DOHH2 (cell line): ENCODE measurements around the gene HS3ST5.

Experiments used
- H3F3A ChIP-seq: fragments of 200-600 bp; sonication (generic), shearing (Covaris generic); 2 replicates; pipeline ENCODE4 v1.6.0; 2016; ENCODE audit warnings: antibody characterized with exemption, mild to moderate bottlenecking; ENCODE audit not compliant: control insufficient read depth, insufficient read depth
- H3K27ac ChIP-seq: fragments of 200-600 bp; sonication (generic); 2 replicates; pipeline ENCODE4 v1.5.1; 2014; ENCODE audit warnings: low read depth, mild to moderate bottlenecking, low read length, moderate library complexity
- H3K27me3 ChIP-seq: fragments of 200-600 bp; sonication (generic); 2 replicates; pipeline ENCODE4 v1.6.1; 2014; ENCODE audit warnings: mild to moderate bottlenecking, low read length, mixed read lengths; ENCODE audit not compliant: control insufficient read depth
- H3K36me3 ChIP-seq: fragments of 200-600 bp; sonication (generic); 2 replicates; pipeline ENCODE4 v1.6.1; 2014; ENCODE audit warnings: mild to moderate bottlenecking, low read length, moderate library complexity, mixed read lengths; ENCODE audit not compliant: control insufficient read depth
- H3K4me1 ChIP-seq: fragments of 200-600 bp; sonication (generic); 2 replicates; pipeline ENCODE4 v1.6.1; 2014; ENCODE audit warnings: mild to moderate bottlenecking, low read length, mixed read lengths; ENCODE audit not compliant: control insufficient read depth
- H3K4me2 ChIP-seq: fragments of 200-600 bp; sonication (generic); 2 replicates; pipeline ENCODE4 v1.6.0; 2014; ENCODE audit warnings: mild to moderate bottlenecking, low read length, moderate library complexity
- H3K4me3 ChIP-seq: fragments of 200-600 bp; sonication (generic); 2 replicates; pipeline ENCODE4 v1.5.1; 2014; ENCODE audit warnings: mild to moderate bottlenecking, low read length, mixed read lengths
- H3K79me2 ChIP-seq: fragments of 200-600 bp; sonication (generic); 2 replicates; pipeline ENCODE4 v1.6.1; 2014; ENCODE audit warnings: mild to moderate bottlenecking, low read length, mixed read lengths; ENCODE audit not compliant: control insufficient read depth
- H3K9me2 ChIP-seq: fragments of 200-600 bp; sonication (generic); replicated peaks from 2 replicates; pipeline ENCODE4 v1.6.1; 2014; ENCODE audit warnings: mild to moderate bottlenecking, low read length, mixed read lengths; ENCODE audit not compliant: control insufficient read depth
- H3K9me3 ChIP-seq: fragments of 200-600 bp; sonication (generic); 2 replicates; pipeline ENCODE4 v1.6.1; 2014; ENCODE audit warnings: antibody characterized with exemption, low read length, mixed read lengths; ENCODE audit not compliant: control insufficient read depth, insufficient read depth
- H4K20me1 ChIP-seq: fragments of 200-600 bp; sonication (generic); 2 replicates; pipeline ENCODE4 v1.6.0; 2014; ENCODE audit warnings: low read depth, mild to moderate bottlenecking, antibody characterized with exemption, low read length, moderate library complexity; ENCODE audit not compliant: control insufficient read depth, insufficient read depth
- CTCF ChIP-seq: fragments of 200-600 bp; sonication (generic); IDR thresholded peaks from one replicate; pipeline ENCODE4 v1.5.1; 2014; ENCODE audit warnings: antibody characterized with exemption, mild to moderate bottlenecking, low read depth, low read length; ENCODE audit not compliant: poor library complexity, severe bottlenecking
- EZH2phosphoT487 ChIP-seq: fragments of 200-600 bp; sonication (generic); IDR thresholded peaks from 2 replicates; pipeline ENCODE4 v1.6.1; 2017; ENCODE audit warnings: borderline replicate concordance, mild to moderate bottlenecking, antibody characterized with exemption, low read length, moderate library complexity, mixed read lengths

Gene HS3ST5

GRCh38 chr6:114203460-114203859, 139.4 kb downstream of the HS3ST5 start:
- no peak overlapping the region for H3K4me3 ChIP-seq
- TF ChIP-seq CTCF (no peak), EZH2phosphoT487 (no peak)
- H3F3A ChIP-seq, result no peaks in the 10 kb centered on the region
- no peak overlapping the region for H3K27ac ChIP-seq
- no peak overlapping the region for H3K4me2 ChIP-seq
- H3K36me3 ChIP-seq, result no peaks in the 10 kb centered on the region
- no peaks in the 10 kb centered on the region for H3K79me2 ChIP-seq
- H3K9me2 ChIP-seq, result no peaks in the 10 kb centered on the region
- no peaks in the 10 kb centered on the region for H3K9me3 ChIP-seq
- no peaks in the 10 kb centered on the region for H3K27me3 ChIP-seq
- no peaks in the 10 kb centered on the region for H4K20me1 ChIP-seq
- H3K4me1 ChIP-seq, result no peaks in the 10 kb centered on the region

GRCh38 chr6:114202389-114202788, 140.4 kb downstream of the HS3ST5 start:
- Histone ChIP-seq H3K4me2 (no peak overlapping the region), H3K9me2 (no peaks in the 10 kb centered on the region), H3K36me3 (no peaks in the 10 kb centered on the region), H4K20me1 (no peaks in the 10 kb centered on the region), H3K4me3 (no peak overlapping the region), H3K27me3 (no peaks in the 10 kb centered on the region), H3F3A (no peaks in the 10 kb centered on the region), H3K27ac (no peak overlapping the region), H3K79me2 (no peaks in the 10 kb centered on the region), H3K9me3 (no peaks in the 10 kb centered on the region), H3K4me1 (no peaks in the 10 kb centered on the region)
- TF ChIP-seq CTCF, result no peak
- TF ChIP-seq EZH2phosphoT487, result no peak

- Histone ChIP-seq H4K20me1 (no peaks in the 10 kb centered on the region), H3K4me1 (no peaks in the 10 kb centered on the region), H3K4me2 (no peak overlapping the region), H3K9me3 (no peaks in the 10 kb centered on the region), H3K27ac (no peak overlapping the region), H3K27me3 (no peaks in the 10 kb centered on the region), H3F3A (no peaks in the 10 kb centered on the region), H3K36me3 (no peaks in the 10 kb centered on the region), H3K9me2 (no peaks in the 10 kb centered on the region), H3K4me3 (no peak overlapping the region), H3K79me2 (no peaks in the 10 kb centered on the region)
- no peak for TF ChIP-seq CTCF
Measured at GRCh38 chr6:114200891-114201290, 141.9 kb downstream of the HS3ST5 start.
